K562 (cell line): Measurements from ENCODE around the gene DDX5. TPM values are rescaled to one million over a fixed set of nuclear protein-coding genes. Genes with fewer than 3 reads are reported as not detected.
A peak's percentile ranks its signal among the peaks of the same experiment; 100 is the strongest.
"Not testable (repeated sequence)": the region's sequence is repeated elsewhere in the genome, so short reads cannot be mapped to it uniquely, and the experiment has no call there.

Experiments
- ATAC-seq: fragments of 200-7000 bp; cut with Tn5 transposase; 3 replicates; pipeline ENCODE4 v1.9.1; 2020; ENCODE audit warnings: moderate library complexity
- BruUV-seq: library from RNA; stranded (reverse); fragments of 400-500 nt; replicated peaks from 2 replicates; lab custom pipeline; 2021; lab: Mats Ljungman, UMichigan
- CTCF ChIA-PET: fragments of 300-600 bp; formaldehyde crosslinking; extraction: SDS; loops from one replicate; lab custom pipeline; 2021; ENCODE audit warnings: low intra/inter-chr PET ratio; lab: Yijun Ruan, JAX
- POLR2A ChIA-PET: fragments of 300-600, 350-650 bp; sonication (Branson Sonifier 250); formaldehyde crosslinking; extraction: SDS; loops from one replicate; lab custom pipeline; 2021; ENCODE audit warnings: antibody characterized with exemption, inconsistent platforms; lab: Yijun Ruan, JAX
- DNase-seq, 4 experiments: peaks; one replicate each; pipeline versions ENCODE4 v3.0.0 to v3.0.0-alpha.2; 2011 to 2018; ENCODE audit warnings: low spot score in 3 of 4, mixed read lengths in 3 of 4; ENCODE audit errors: extremely low read depth in 1 of 4
- FAIRE-seq: peaks from 2 replicates; lab custom pipeline; 2011; peaks lifted over from hg19 to GRCh38; lab: Jason Lieb, UNC
- H2AFZ ChIP-seq: 2 replicates; pipeline ENCODE4 v1.6.0; 2011; ENCODE audit warnings: low read depth, low read length, control low read depth, inconsistent platforms
- H3K27ac ChIP-seq: fragments of 200-600 bp; 3 replicates; pipeline ENCODE4 v1.8.0; 2011; ENCODE audit warnings: low read depth, mild to moderate bottlenecking, control low read depth, inconsistent platforms, low read length, moderate library complexity, mixed read lengths; ENCODE audit errors: extremely low read depth
- H3K27me3 ChIP-seq, 2 experiments: fragments of 300-600 bp in 1 of 2; 2 replicates in 1 of 2; 3 replicates in 1 of 2; pipeline versions ENCODE4 v1.6.0 to v1.8.0; 2011; ENCODE audit warnings: inconsistent platforms in 2 of 2, low read length in 2 of 2, mild to moderate bottlenecking in 1 of 2, mixed read lengths in 1 of 2, moderate library complexity in 1 of 2; ENCODE audit not compliant: control insufficient read depth in 2 of 2, insufficient read depth in 2 of 2
- H3K36me3 ChIP-seq: fragments of 300-600 bp; 3 replicates; pipeline ENCODE4 v1.8.0; 2011; ENCODE audit warnings: mild to moderate bottlenecking, low read length, inconsistent platforms; ENCODE audit not compliant: control insufficient read depth, insufficient read depth
- H3K4me1 ChIP-seq, 2 experiments: fragments of 200-600 bp in 1 of 2; replicated peaks in 1 of 2; 2 replicates in 1 of 2; 3 replicates in 1 of 2; pipeline versions ENCODE4 v1.5.1 to v1.8.0; 2011; ENCODE audit warnings: inconsistent platforms in 2 of 2, low read length in 2 of 2, mild to moderate bottlenecking in 1 of 2, mixed read lengths in 1 of 2, moderate library complexity in 1 of 2; ENCODE audit not compliant: control insufficient read depth in 2 of 2, insufficient read depth in 2 of 2
- H3K4me2 ChIP-seq: 2 replicates; pipeline ENCODE4 v1.6.1; 2011; ENCODE audit warnings: low read length, control low read depth, inconsistent platforms, mixed read lengths; ENCODE audit not compliant: insufficient read depth
- H3K4me3 ChIP-seq: fragments of 200-600 bp; sonication (generic), shearing (Covaris generic); 2 replicates; pipeline ENCODE4 v1.5.1; 2016; ENCODE audit warnings: control low read depth, inconsistent platforms
- H3K79me2 ChIP-seq: fragments of 200-600 bp; 3 replicates; pipeline ENCODE4 v1.8.0; 2011; ENCODE audit warnings: low read length, inconsistent platforms; ENCODE audit not compliant: control insufficient read depth, insufficient read depth
- H3K9ac ChIP-seq, 2 experiments: 2 replicates each; pipeline versions ENCODE4 v1.6.0 to v1.6.1; 2011; ENCODE audit warnings: low read depth in 2 of 2, low read length in 2 of 2, control low read depth in 1 of 2, inconsistent platforms in 1 of 2, mild to moderate bottlenecking in 1 of 2, mixed read lengths in 1 of 2; ENCODE audit not compliant: insufficient read depth in 1 of 2
- H3K9me1 ChIP-seq: one replicate; pipeline ENCODE4 v1.6.0; 2011; ENCODE audit warnings: inconsistent platforms, mild to moderate bottlenecking, low read length, moderate library complexity; ENCODE audit not compliant: control insufficient read depth, insufficient read depth
- H3K9me3 ChIP-seq: replicated peaks from 2 replicates; pipeline ENCODE4 v1.5.1; 2011; ENCODE audit warnings: low read depth, low read length, inconsistent platforms; ENCODE audit not compliant: control insufficient read depth, insufficient read depth
- H4K20me1 ChIP-seq: replicated peaks from 2 replicates; pipeline ENCODE4 v1.6.1; 2011; ENCODE audit warnings: low read length, inconsistent platforms, mixed read lengths; ENCODE audit not compliant: control insufficient read depth, insufficient read depth
- KHSRP ChIP-seq: fragments of 450-650 bp; IDR thresholded peaks from 2 replicates; pipeline ENCODE4 v1.6.1; 2017
- WGBS: fragments of 100-300 bp; shearing (Covaris generic); methylation state at CpG from one replicate; pipeline ENCODE4 v1.1.6; 2016; ENCODE audit warnings: low coverage, mixed read lengths; ENCODE audit not compliant: insufficient coverage; ENCODE audit errors: missing lambda C conversion rate; 5-methylcytosine and 5-hydroxymethylcytosine counted together
- in situ Hi-C: fragments of 300-500 bp; cut with MboI; formaldehyde crosslinking; loops from 4 replicates; pipeline ENCODE4 v1.15.0; 2018; ENCODE audit warnings: inconsistent platforms, mixed read lengths
- intact Hi-C: fragments of 100-400 bp; cut with micrococcal nuclease; formaldehyde crosslinking; loops from 2 replicates; pipeline ENCODE4 v1.14.2; 2022
- polyA plus RNA-seq, 8 experiments: library from polyadenylated mRNA; depleted of rRNA in 4 of 8; stranded (reverse) in 5 of 8; unstranded in 3 of 8; fragments of >200 nt; fragmentation: Nextera tagmentation in 2 of 8; fragmentation: Illumina TruSeq in 1 of 8; extraction: Ambion mirVana in 2 of 8; extraction: Trizol in 1 of 8; gene quantifications; 2 replicates each; pipeline versions ENCODE4 v1.2.1 to v1.2.3, GENCODE V29; 2011 to 2014; ENCODE audit warnings: inconsistent platforms in 1 of 8, missing spikeins in 1 of 8
- total RNA-seq, 7 experiments: library from RNA; depleted of rRNA in 6 of 7; stranded (reverse); fragments of >200 nt in 6 of 7; fragmentation: Illumina TruSeq in 2 of 7; extraction: Trizol in 2 of 7; gene quantifications; 2 replicates each; pipeline versions ENCODE4 v1.2.1 to v1.2.3, GENCODE V29; 2011 to 2021; ENCODE audit warnings: low replicate concordance in 1 of 7
- TF ChIP-seq, protein P1 (sequence below): fragments of 450-650 bp; IDR thresholded peaks from 2 replicates; pipeline ENCODE4 v1.6.1; 2016; ENCODE audit warnings: mild to moderate bottlenecking, moderate library complexity
- TF ChIP-seq, protein P2 (sequence below), 2 experiments: fragments of 450-650 bp; conservative IDR thresholded peaks; 2 replicates each; pipeline ENCODE4 v1.6.1; 2017; ENCODE audit warnings: mild to moderate bottlenecking in 2 of 2, moderate library complexity in 2 of 2

The DDX5 gene
- total and polyA plus RNA-seq, 9 of the 15 experiments (the other 6 are each of a cell fraction or from before 2014, with no cell fraction given), result 306 to 1,639 (median 604) TPM

DNA sequence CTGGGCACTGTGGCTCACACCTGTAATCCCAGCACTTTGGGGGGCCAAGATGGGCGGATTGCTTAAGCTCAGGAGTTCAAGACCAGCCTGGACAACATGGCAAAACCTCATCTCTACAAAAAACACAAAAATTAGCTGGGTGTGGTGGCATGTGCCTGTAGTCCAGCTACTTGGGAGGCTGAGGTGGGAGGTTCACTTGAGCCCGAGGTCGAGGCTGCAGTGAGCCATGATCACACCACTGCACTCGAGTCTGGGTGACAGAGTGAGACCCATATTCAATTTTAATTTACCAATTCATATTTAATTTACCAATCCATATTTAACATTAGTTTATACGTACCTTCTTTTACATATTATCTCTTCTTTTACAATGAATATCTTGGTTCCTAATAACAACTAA lies 10.8 kb downstream of the DDX5 start:
- DNase-seq, in situ Hi-C loops, H2AFZ ChIP-seq, ATAC-seq, CTCF ChIA-PET, intact Hi-C loops, FAIRE-seq, BruUV-seq, H3K4me1 ChIP-seq, H3K9me3 ChIP-seq, H4K20me1 ChIP-seq, H3K9me1 ChIP-seq, H3K27me3 ChIP-seq: not testable (repeated sequence)
- Histone ChIP-seq H3K4me3 (peak overlapping the region; percentile 69), H3K9ac (peak overlapping the region; percentile 72 to 88; a peak in 3 of 4 replicates), H3K79me2 (peaks cover 61% of the 10 kb centered on the region), H3K36me3 (peaks cover 71% of the 10 kb centered on the region), H3K4me2 (peak overlapping the region; percentile 85), H3K27ac (0 out of 3 replicates have a peak overlapping the region, but pooled peaks have one; percentile 48)
- 0% methylated on average over 5 of the region's 5 CpGs for WGBS
- POLR2A ChIA-PET, result interaction anchor here (1.2 to 5.5 kb wide), 2 partner anchors 10 to 17 kb away, joined by 3 to 114 read pairs; partner anchors contain the start of genes CEP95 and DDX5
- TF ChIP-seq, protein P1, sequence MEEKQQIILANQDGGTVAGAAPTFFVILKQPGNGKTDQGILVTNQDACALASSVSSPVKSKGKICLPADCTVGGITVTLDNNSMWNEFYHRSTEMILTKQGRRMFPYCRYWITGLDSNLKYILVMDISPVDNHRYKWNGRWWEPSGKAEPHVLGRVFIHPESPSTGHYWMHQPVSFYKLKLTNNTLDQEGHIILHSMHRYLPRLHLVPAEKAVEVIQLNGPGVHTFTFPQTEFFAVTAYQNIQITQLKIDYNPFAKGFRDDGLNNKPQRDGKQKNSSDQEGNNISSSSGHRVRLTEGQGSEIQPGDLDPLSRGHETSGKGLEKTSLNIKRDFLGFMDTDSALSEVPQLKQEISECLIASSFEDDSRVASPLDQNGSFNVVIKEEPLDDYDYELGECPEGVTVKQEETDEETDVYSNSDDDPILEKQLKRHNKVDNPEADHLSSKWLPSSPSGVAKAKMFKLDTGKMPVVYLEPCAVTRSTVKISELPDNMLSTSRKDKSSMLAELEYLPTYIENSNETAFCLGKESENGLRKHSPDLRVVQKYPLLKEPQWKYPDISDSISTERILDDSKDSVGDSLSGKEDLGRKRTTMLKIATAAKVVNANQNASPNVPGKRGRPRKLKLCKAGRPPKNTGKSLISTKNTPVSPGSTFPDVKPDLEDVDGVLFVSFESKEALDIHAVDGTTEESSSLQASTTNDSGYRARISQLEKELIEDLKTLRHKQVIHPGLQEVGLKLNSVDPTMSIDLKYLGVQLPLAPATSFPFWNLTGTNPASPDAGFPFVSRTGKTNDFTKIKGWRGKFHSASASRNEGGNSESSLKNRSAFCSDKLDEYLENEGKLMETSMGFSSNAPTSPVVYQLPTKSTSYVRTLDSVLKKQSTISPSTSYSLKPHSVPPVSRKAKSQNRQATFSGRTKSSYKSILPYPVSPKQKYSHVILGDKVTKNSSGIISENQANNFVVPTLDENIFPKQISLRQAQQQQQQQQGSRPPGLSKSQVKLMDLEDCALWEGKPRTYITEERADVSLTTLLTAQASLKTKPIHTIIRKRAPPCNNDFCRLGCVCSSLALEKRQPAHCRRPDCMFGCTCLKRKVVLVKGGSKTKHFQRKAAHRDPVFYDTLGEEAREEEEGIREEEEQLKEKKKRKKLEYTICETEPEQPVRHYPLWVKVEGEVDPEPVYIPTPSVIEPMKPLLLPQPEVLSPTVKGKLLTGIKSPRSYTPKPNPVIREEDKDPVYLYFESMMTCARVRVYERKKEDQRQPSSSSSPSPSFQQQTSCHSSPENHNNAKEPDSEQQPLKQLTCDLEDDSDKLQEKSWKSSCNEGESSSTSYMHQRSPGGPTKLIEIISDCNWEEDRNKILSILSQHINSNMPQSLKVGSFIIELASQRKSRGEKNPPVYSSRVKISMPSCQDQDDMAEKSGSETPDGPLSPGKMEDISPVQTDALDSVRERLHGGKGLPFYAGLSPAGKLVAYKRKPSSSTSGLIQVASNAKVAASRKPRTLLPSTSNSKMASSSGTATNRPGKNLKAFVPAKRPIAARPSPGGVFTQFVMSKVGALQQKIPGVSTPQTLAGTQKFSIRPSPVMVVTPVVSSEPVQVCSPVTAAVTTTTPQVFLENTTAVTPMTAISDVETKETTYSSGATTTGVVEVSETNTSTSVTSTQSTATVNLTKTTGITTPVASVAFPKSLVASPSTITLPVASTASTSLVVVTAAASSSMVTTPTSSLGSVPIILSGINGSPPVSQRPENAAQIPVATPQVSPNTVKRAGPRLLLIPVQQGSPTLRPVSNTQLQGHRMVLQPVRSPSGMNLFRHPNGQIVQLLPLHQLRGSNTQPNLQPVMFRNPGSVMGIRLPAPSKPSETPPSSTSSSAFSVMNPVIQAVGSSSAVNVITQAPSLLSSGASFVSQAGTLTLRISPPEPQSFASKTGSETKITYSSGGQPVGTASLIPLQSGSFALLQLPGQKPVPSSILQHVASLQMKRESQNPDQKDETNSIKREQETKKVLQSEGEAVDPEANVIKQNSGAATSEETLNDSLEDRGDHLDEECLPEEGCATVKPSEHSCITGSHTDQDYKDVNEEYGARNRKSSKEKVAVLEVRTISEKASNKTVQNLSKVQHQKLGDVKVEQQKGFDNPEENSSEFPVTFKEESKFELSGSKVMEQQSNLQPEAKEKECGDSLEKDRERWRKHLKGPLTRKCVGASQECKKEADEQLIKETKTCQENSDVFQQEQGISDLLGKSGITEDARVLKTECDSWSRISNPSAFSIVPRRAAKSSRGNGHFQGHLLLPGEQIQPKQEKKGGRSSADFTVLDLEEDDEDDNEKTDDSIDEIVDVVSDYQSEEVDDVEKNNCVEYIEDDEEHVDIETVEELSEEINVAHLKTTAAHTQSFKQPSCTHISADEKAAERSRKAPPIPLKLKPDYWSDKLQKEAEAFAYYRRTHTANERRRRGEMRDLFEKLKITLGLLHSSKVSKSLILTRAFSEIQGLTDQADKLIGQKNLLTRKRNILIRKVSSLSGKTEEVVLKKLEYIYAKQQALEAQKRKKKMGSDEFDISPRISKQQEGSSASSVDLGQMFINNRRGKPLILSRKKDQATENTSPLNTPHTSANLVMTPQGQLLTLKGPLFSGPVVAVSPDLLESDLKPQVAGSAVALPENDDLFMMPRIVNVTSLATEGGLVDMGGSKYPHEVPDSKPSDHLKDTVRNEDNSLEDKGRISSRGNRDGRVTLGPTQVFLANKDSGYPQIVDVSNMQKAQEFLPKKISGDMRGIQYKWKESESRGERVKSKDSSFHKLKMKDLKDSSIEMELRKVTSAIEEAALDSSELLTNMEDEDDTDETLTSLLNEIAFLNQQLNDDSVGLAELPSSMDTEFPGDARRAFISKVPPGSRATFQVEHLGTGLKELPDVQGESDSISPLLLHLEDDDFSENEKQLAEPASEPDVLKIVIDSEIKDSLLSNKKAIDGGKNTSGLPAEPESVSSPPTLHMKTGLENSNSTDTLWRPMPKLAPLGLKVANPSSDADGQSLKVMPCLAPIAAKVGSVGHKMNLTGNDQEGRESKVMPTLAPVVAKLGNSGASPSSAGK, result 0 out of 2 replicates have a peak, but pooled peaks have one; percentile 28
- TF ChIP-seq, protein P2, sequence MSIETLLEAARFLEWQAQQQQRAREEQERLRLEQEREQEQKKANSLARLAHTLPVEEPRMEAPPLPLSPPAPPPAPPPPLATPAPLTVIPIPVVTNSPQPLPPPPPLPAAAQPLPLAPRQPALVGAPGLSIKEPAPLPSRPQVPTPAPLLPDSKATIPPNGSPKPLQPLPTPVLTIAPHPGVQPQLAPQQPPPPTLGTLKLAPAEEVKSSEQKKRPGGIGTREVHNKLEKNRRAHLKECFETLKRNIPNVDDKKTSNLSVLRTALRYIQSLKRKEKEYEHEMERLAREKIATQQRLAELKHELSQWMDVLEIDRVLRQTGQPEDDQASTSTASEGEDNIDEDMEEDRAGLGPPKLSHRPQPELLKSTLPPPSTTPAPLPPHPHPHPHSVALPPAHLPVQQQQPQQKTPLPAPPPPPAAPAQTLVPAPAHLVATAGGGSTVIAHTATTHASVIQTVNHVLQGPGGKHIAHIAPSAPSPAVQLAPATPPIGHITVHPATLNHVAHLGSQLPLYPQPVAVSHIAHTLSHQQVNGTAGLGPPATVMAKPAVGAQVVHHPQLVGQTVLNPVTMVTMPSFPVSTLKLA (conservative IDR thresholded peaks at IDR 0.05), result 0 out of 4 replicates have a peak, but pooled peaks of 1 of the 2 experiments have one; percentile 12
- TF ChIP-seq KHSRP, result peak; percentile 8; the same call in 1 of the 2 replicates
